Activated T-cell treated with anti-CD3 and anti-CD28 coated beads, Interleukin-2, amount 50 U/mL, for 24 hours (primary cell): ENCODE results near the gene DCST2.
"Not testable (repeated sequence)": the region's sequence is repeated elsewhere in the genome, so short reads cannot be mapped to it uniquely, and the experiment has no call there.

ENCODE experiments used
- DNase-seq: peaks from one replicate; pipeline ENCODE4 v3.0.0-alpha.2; 2020
- H3K27ac Mint-ChIP-seq: 2 replicates; pipeline ENCODE4 v1.8.0; 2020; ENCODE audit warnings: mild to moderate bottlenecking, mixed read lengths
- H3K27me3 Mint-ChIP-seq: 2 replicates; pipeline ENCODE4 v1.8.0; 2020; ENCODE audit warnings: mixed read lengths
- H3K36me3 Mint-ChIP-seq: 2 replicates; pipeline ENCODE4 v1.8.0; 2020; ENCODE audit warnings: low read depth, mixed read lengths
- H3K4me1 Mint-ChIP-seq: 2 replicates; pipeline ENCODE4 v1.8.0; 2020; ENCODE audit warnings: low read depth, mixed read lengths
- H3K4me3 Mint-ChIP-seq: 2 replicates; pipeline ENCODE4 v1.8.0; 2020; ENCODE audit warnings: mild to moderate bottlenecking, moderate library complexity, mixed read lengths
- H3K9me3 Mint-ChIP-seq: 2 replicates; pipeline ENCODE4 v1.8.0; 2020; ENCODE audit warnings: mixed read lengths

Gene DCST2

DNA sequence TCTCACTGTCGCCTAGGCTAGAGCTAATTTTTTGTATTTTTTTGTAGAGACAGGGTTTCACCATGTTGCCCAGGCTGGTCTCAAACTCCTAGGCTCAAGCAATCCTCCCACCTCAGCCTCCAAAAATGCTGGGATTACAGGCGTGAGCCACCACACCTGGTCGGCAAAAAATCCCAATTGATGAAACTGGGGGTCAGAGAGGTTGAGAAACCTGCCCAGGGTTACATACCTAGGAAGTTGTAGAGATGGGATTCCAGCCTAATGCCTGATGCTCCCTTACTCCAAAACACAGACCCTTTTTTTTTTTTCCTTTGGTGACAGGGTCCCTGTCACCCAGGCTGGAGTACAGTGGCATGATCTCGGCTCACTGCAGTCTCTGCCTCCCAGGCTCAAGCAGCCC is 46.8 kb downstream of the DCST2 start:
- not testable (repeated sequence) for H3K27ac Mint-ChIP-seq, H3K4me3 Mint-ChIP-seq, DNase-seq, H3K9me3 Mint-ChIP-seq, H3K27me3 Mint-ChIP-seq
- Mint-ChIP-seq H3K4me1 (peaks cover 33% of the 10 kb centered on the region), H3K36me3 (peaks cover 56% of the 10 kb centered on the region)

DNA sequence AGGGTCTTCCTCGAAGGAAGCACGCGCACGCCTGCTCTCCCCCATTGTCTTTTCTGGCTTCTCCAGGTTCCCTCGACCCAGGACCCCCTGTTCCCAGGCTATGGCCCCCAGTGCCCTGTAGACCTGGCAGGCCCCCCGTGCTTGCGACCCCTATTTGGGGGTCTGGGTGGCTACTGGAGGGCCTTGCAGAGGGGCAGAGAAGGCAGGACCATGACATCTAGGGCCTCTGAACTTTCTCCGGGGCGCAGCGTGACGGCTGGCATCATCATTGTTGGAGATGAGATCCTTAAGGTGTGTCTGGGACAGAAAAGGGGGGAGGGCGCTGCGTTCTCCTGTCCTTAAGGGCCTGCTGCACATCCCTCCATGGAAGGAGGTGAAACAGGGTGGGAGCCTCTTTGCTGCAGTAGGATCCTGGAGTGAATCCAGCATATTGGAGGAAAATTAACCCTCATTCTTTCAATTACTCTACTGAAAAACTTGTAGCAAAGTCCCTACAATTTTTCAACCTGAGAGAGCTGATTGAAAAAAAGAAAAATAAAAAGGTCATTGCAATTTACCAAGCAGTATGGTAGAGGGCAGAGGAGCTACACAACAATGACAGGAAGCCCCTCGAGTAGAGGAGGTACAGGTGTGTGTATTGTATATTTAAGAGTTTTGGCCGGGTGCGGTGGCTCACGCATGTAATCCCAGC is 49.7 kb downstream of the DCST2 start:
- H3K27me3 Mint-ChIP-seq: no peaks in the 10 kb centered on the region
- no peak overlapping the region for H3K27ac Mint-ChIP-seq
- no peaks in the 10 kb centered on the region for H3K9me3 Mint-ChIP-seq
- H3K4me3 Mint-ChIP-seq: no peak overlapping the region
- H3K4me1 Mint-ChIP-seq: peaks cover 34% of the 10 kb centered on the region
- DNase-seq: no peak
- peaks cover 34% of the 10 kb centered on the region for H3K36me3 Mint-ChIP-seq

DNA sequence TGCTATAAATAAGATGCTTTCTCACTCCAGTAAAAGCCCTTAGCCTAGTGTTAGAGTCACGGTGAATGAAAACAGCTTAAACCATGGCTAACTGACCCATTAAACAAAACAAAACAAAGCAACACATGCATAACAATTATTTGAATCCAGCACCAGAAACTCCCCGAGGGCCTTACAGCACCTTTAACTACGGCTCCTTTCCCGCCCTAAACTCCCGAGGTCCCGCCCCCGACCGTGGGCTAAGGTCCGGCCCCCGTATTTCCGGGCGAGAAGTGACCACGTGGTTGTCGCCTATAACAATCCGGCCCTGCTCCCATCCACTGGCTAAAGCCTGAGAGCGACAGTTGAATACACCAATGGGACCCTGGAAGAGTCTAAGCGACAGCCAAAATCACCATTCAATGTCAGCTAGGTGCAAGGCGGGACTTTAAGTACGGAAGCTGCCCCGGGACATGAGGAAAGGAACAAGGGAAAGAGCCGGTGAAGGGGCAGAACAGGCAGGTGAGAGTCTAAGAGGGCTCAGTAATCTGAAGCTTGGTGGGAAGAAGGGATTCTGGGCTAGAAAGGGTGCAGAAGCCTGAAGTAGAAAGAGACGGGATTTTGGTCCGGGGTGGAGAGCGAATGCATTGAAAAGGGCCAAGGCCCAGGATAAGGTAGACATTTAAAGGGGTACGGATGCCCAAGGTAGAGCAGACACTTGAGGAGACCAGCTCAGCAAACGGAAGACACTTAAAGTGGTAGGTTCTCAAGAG is 50.5 kb downstream of the DCST2 start, which contains the start of gene FLAD1:
TSS of gene FLAD1 (plus strand) at position 448 of the 752 bp plus-strand sequence. CDS start 351 bp downstream, outside the sequence.
- Mint-ChIP-seq H3K9me3 (no peaks in the 10 kb centered on the region), H3K36me3 (peaks cover 26% of the 10 kb centered on the region), H3K27me3 (no peaks in the 10 kb centered on the region), H3K4me3 (no peak within 1 kb of the TSS), H3K27ac (no peak within 1 kb of the TSS), H3K4me1 (peaks cover 25% of the 10 kb centered on the region)
- peak; percentile 94 for DNase-seq

DNA sequence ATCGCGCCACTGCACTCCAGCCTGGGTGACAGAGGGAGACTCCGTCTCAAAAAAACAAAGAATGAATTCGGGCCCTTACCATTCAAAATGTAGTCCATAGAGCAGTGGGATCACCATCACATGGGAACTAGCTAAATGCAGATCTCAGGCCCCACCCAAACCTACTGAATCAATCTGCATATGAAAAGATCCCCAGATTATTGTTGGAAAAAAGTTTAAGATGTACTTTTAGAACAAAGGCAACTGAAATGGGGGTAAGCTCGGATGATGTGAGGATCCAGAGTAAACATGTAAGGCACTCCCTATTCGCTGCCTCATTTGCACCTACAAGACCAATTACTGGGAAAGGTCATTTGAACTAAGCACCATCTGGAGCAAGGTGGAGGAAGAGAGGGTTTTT is 51.2 kb downstream of the DCST2 start:
- Mint-ChIP-seq H3K27me3 (no peaks in the 10 kb centered on the region), H3K4me3 (no peak overlapping the region), H3K9me3 (no peaks in the 10 kb centered on the region), H3K4me1 (peaks cover 28% of the 10 kb centered on the region), H3K36me3 (peaks cover 18% of the 10 kb centered on the region), H3K27ac (no peak overlapping the region)
- DNase-seq: no peak

DNA sequence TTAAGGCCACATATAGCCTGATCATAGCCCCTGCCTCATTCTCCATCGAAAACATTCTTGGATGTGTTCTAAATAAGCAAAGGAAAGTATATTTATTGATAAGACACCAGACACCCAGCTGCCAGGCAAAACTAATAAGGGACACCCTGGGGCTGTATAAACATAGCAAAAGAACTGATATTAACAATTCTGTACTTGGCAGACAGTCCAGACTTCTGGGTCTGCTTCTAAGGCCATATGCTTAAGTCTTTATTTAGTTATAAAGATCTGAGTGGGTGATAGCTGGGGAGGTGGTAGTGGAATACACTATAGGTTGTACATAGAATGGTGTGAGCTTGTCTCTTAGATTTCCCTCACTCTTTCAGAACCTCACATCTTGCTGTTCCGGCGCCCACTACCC is 55.2 kb downstream of the DCST2 start:
- no peaks in the 10 kb centered on the region for H3K36me3 Mint-ChIP-seq

DNA sequence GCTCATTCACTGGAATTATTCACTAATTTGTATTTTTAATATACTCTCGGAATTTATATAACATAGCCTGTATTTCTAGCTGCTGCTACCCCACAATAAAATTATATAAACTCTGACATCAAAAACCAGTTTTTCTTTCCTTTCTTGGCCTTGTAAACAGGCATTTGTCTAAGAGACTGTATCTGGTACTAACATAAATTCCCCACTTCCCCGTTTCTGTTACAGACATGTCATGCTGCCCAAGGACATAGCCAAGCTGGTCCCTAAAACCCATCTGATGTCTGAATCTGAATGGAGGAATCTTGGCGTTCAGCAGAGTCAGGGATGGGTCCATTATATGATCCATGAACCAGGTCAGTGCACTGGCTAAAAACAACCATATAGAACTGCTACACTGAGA is 55.8 kb downstream of the DCST2 start:
- Mint-ChIP-seq H3K4me3 (peak overlapping the region; percentile 9), H3K27ac (peak overlapping the region; percentile 26), H3K4me1 (peaks cover 17% of the 10 kb centered on the region)
- not testable (repeated sequence) for H3K36me3 Mint-ChIP-seq, H3K9me3 Mint-ChIP-seq, H3K27me3 Mint-ChIP-seq, DNase-seq

More for the DNA sequence above, 55.2 kb downstream of the DCST2 start:
- no peak for DNase-seq
- H3K4me3 Mint-ChIP-seq: no peak overlapping the region
- H3K9me3 Mint-ChIP-seq: no peaks in the 10 kb centered on the region
- H3K27me3 Mint-ChIP-seq: no peaks in the 10 kb centered on the region
- H3K27ac Mint-ChIP-seq: peak overlapping the region; percentile 41
- peaks cover 13% of the 10 kb centered on the region for H3K4me1 Mint-ChIP-seq

DNA sequence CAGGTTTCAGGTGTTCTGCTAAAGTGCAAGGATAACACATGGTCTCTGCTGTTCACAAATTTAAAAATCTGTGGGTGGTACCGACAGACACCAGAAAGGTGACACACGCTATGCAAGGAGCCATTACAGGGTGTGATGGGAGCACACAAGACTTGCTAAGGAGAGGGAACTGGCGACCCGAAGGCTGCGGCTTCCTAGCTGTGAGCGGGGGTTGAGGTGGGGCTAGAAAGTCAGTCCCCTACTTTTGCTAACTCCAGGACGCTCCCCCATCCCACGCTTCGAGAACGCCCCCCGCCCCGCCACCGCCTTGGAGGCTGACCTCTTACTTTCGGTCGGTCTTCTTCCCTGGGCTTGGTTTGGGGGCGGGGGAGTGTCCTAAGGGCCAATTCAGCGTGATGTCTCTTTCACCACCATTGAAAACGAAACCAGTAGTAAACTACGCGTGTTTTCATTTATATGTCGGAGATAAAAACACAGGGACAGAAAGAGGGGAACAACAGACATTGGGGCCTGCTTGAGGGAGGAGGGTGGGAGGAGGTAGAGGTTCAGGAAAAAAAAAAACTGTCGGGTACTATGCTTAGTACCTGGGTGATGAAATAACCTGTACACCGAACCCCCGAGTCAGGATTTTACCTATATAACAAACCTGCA is 58.0 kb downstream of the DCST2 start:
- Mint-ChIP-seq H3K27ac (no peak overlapping the region), H3K4me1 (peaks cover 32% of the 10 kb centered on the region), H3K27me3 (no peaks in the 10 kb centered on the region), H3K36me3 (peaks cover 19% of the 10 kb centered on the region), H3K9me3 (no peaks in the 10 kb centered on the region), H3K4me3 (no peak overlapping the region)
- peak; percentile 78 for DNase-seq

DNA sequence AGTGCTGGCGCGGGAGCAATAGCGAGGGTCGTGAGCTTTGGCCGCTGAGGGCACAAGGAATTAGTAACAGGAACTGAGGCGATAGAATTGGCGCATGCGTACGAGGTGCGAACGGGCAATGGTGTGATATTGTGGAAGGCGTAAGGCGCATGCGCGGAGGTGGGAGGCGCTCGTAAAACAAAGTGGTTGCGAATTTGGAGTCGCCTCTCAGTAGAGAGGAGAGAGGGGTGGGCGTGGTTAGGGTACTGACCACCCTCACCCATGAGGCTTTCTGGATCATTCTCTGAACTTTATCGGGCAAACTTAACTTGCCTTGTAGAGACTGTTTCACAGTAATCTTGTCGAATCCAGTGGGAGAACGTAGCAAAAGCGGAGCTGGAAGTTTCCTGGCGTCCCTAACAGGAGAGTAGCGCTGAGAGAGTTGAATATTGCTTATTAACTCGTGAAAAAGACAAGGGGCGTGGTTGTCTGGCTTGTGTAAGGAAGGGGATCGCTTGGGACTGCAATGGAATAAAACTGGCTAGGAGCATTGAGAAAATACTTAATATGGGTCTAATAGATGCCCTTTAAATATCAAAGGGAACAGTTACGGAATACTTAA is 58.7 kb downstream of the DCST2 start:
- no peaks in the 10 kb centered on the region for H3K9me3 Mint-ChIP-seq
- peaks cover 32% of the 10 kb centered on the region for H3K4me1 Mint-ChIP-seq
- DNase-seq: peak; percentile 94
- H3K36me3 Mint-ChIP-seq: peaks cover 19% of the 10 kb centered on the region
- no peaks in the 10 kb centered on the region for H3K27me3 Mint-ChIP-seq
- no peak overlapping the region for H3K27ac Mint-ChIP-seq
- H3K4me3 Mint-ChIP-seq: no peak overlapping the region

DNA sequence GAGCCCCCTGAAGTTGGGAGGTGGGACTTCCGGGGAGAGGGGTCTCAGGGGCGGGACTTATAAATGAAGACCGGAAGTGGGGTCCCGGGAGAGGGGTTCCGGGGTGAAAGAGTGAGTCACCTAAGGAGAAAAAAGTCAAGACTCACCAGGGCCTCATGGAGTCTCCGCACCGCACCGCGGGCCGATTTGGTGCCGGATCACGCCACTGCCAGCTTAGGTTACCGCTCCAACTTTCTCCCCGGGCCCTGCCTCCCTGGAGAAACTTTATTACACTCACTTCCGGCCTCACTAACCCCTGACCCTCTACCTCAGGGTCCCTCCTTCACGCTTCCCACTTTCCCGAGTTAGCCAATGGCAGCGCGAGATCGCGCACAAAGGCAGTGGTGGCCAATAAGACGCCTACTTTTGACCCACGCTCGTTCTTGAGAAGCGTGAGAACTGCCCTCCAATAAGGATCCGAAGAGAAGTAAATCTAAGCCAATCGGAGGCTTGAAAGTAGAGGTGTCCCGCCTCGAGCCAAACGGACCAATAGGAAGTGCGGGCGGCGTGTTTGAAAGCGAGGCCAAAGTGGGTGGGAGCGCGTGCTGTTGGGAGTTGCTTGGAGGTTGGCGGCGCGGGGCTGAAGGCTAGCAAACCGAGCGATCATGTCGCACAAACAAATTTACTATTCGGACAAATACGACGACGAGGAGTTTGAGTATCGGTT is 59.3 kb downstream of the DCST2 start, which contains the start of gene CKS1B:
TSS of gene CKS1B (plus strand) at position 580 of the 706 bp plus-strand sequence. CDS start at position 645, 65 bp downstream.
- Mint-ChIP-seq H3K27me3 (no peaks in the 10 kb centered on the region), H3K36me3 (peaks cover 24% of the 10 kb centered on the region), H3K4me3 (no peak within 1 kb of the TSS), H3K4me1 (peaks cover 35% of the 10 kb centered on the region), H3K27ac (no peak within 1 kb of the TSS), H3K9me3 (no peaks in the 10 kb centered on the region)
- DNase-seq: no peak

DNA sequence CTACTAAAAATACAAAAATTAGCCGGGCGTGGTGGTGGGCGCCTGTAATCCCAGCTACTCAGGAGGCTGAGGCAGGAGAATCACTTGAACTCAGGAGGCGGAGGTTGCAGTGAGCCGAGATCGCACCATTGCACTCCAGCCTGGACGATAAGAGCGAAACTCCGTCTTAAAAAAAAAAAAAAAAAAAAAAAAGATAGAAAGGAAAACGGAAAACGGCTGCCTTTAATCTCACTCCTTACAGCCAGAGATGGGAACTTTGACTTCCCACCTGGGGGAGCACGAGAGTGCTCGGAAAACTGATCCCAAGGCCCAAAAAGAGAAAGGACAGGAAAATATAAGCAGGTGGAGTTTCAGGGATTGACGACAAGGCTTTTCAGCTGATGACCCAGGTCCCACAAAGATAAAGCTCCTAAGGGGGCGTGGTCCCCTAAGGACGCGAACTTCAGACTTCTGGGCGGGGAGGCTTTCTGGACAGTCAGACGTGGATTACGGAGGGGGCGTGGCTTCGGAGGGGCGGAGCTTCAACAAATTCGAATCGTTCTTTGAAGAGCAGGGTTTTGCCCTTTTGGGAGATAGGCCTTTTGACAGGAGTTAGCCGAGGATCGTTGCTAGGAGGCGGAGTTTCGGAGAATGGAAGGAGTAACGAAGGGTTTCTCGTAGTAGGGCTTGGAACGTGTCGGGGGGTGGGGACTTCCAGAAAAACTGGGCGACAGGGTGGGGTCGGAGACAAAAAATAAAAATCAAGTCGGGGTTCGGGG is 60.1 kb downstream of the DCST2 start:
- H3K4me1 Mint-ChIP-seq: peaks cover 39% of the 10 kb centered on the region
- DNase-seq: peak; percentile 93
- H3K9me3 Mint-ChIP-seq: no peaks in the 10 kb centered on the region
- no peak overlapping the region for H3K4me3 Mint-ChIP-seq
- no peak overlapping the region for H3K27ac Mint-ChIP-seq
- H3K27me3 Mint-ChIP-seq: no peaks in the 10 kb centered on the region
- peaks cover 31% of the 10 kb centered on the region for H3K36me3 Mint-ChIP-seq

DNA sequence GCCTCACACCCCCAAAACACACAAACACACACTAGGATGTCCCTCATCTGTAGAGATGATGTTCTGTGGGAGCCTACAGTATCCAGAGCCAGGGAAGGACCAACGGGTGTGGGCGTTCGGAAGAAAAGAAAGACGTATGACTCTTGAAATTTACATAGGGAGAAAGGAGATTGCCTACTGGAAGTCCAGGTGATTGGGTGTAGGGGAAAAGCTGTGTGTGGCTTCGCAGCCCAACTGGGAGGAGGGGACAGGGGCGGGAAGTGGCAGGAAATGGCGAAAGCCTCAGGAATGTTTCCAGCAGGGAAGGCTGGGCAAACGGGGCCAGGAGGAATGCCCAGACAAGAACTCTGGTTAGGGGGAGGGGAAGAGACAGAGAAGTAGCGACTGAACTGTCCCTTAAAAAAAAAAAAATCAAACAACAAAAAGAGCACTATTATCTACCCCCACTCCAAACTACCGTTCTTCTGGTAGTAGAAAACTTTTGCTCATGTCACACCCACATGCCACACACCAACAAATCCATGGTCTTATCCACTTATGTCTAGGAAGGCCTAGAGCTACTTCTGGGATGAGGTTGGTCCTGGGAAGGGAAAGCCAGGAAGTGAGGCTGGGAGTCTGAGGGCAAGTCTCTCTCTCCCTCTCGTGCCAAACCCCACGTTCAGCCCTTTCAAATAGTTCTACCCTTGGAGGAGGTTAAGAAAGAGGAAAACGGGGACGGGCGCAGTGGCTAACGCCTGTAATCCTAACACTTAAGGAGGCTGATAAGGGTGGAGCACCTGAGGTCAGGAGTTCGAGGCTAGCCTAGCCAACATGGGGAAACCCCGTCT is 60.9 kb downstream of the DCST2 start:
- Mint-ChIP-seq H3K4me1 (peaks cover 37% of the 10 kb centered on the region), H3K27ac (no peak overlapping the region), H3K36me3 (peaks cover 39% of the 10 kb centered on the region), H3K4me3 (no peak overlapping the region), H3K9me3 (no peaks in the 10 kb centered on the region), H3K27me3 (no peaks in the 10 kb centered on the region)
- no peak for DNase-seq

DNA sequence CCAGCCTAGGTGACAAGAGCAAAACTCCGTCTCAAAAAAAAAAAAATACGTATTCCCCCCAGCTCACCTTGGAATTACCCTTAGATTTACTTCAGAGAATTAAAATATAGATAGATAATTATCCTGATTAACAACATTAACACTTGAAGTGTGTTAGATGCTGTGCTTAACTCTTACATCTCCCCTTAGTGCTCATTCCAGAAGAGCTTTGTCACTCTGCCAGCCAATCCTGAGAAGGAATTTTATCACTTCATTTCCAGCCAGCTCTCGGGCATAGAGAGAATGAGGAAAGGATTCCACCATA is 61.4 kb downstream of the DCST2 start:
- DNase-seq: no peak
- H3K4me3 Mint-ChIP-seq: no peak overlapping the region
- H3K36me3 Mint-ChIP-seq: peaks cover 45% of the 10 kb centered on the region
- no peaks in the 10 kb centered on the region for H3K27me3 Mint-ChIP-seq
- no peaks in the 10 kb centered on the region for H3K9me3 Mint-ChIP-seq
- H3K27ac Mint-ChIP-seq: no peak overlapping the region
- peaks cover 33% of the 10 kb centered on the region for H3K4me1 Mint-ChIP-seq
